Measurements from ENCODE around the gene PAN3. TPM values are rescaled to one million over a fixed set of nuclear protein-coding genes. Genes with fewer than 3 reads are reported as not detected.

Gene PAN3
- total and polyA plus RNA-seq, 8 donors, result 12.4 to 26.4 (median 16.3) TPM

- FAIRE-seq, result no peak
- Histone ChIP-seq H3K27me3 (no peaks in the 10 kb centered on the region), H3K36me3 (no peaks in the 10 kb centered on the region), H3K4me3 (no peak overlapping the region), H3K27ac (no peak overlapping the region), H3K9me3 (no peaks in the 10 kb centered on the region), H3K4me1 (peaks cover 0 to 11% (median 7%) of the 10 kb centered on the region in 3 donors)
- WGBS, 2 donors, result 83 to 94% methylated on average over 1 of the region's 1 CpG
- intact Hi-C loops (cut with DNase I), result no loop called here
- ATAC-seq, result no peak
- TF ChIP-seq, protein P1, sequence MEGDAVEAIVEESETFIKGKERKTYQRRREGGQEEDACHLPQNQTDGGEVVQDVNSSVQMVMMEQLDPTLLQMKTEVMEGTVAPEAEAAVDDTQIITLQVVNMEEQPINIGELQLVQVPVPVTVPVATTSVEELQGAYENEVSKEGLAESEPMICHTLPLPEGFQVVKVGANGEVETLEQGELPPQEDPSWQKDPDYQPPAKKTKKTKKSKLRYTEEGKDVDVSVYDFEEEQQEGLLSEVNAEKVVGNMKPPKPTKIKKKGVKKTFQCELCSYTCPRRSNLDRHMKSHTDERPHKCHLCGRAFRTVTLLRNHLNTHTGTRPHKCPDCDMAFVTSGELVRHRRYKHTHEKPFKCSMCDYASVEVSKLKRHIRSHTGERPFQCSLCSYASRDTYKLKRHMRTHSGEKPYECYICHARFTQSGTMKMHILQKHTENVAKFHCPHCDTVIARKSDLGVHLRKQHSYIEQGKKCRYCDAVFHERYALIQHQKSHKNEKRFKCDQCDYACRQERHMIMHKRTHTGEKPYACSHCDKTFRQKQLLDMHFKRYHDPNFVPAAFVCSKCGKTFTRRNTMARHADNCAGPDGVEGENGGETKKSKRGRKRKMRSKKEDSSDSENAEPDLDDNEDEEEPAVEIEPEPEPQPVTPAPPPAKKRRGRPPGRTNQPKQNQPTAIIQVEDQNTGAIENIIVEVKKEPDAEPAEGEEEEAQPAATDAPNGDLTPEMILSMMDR (IDR thresholded peaks at IDR 0.05), result no peak
- DNase-seq, result no peak
Measured at GRCh38 chr13:28166257-28166656, 27.9 kb downstream of the PAN3 start.

DNA sequence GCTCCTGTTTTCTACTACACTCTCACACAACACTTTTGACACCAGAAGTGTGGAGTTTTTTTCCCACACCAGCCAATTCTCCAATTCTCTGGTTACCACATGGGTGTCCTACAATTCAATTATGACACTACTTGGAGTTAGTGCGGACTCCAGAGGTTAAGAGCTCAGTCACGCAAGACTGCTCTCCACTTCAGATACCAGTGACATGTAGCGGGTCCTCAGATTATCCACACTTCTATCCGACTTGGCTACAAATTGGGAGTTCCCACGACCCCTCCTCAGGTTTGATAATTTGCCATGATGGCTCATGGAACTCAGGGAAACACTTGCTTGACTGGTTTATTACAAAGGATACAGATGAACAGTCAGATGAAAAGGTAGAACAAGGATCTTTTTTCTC lies 32.9 kb downstream of the PAN3 start:
- TF ChIP-seq, protein P1 (IDR thresholded peaks at IDR 0.05), result no peak
- Histone ChIP-seq H3K27me3 (no peaks in the 10 kb centered on the region), H3K4me1 (peaks cover 0 to 8% (median 4%) of the 10 kb centered on the region in 3 donors), H3K36me3 (peaks cover 0 to 5% (median 0%) of the 10 kb centered on the region in 3 donors), H3K9me3 (no peaks in the 10 kb centered on the region), H3K4me3 (no peak overlapping the region), H3K27ac (no peak overlapping the region)
- DNase-seq (no peak), ATAC-seq (no peak), FAIRE-seq (no peak)
- intact Hi-C loops (cut with DNase I), result no loop called here
- 87 to 91% methylated on average over 5 of the region's 5 CpGs for WGBS, 2 donors

DNA sequence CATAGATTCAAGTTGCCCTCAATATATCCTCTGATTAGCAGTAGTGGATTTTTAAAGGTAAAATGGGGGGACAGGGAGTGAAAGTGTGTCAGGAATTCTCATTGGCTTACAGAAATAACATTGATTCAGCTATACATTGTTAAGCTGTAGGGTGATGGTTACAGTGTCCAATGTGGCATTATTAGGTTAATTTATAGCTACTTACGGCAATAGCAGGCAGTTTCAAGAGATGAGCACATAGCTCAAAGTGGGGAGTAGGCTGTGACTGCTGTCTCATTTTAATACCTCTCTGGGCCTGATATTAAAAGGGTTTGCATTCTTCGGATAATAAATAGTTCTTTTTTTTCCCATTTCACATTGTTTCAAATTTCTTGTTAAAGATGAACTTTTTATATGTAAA lies 34.6 kb downstream of the PAN3 start:
- Histone ChIP-seq H3K9me3 (no peaks in the 10 kb centered on the region), H3K4me3 (no peak overlapping the region), H3K27ac (no peak overlapping the region), H3K36me3 (peaks cover 0 to 5% (median 0%) of the 10 kb centered on the region in 3 donors), H3K27me3 (no peaks in the 10 kb centered on the region), H3K4me1 (peaks cover 0 to 8% (median 4%) of the 10 kb centered on the region in 3 donors)
- WGBS, 2 donors, result 48% methylated on average over 2 of the region's 2 CpGs
- ATAC-seq (no peak), FAIRE-seq (no peak), DNase-seq (no peak)
- TF ChIP-seq, protein P1 (IDR thresholded peaks at IDR 0.05), result no peak
- intact Hi-C loops (cut with DNase I), result no loop called here

DNA sequence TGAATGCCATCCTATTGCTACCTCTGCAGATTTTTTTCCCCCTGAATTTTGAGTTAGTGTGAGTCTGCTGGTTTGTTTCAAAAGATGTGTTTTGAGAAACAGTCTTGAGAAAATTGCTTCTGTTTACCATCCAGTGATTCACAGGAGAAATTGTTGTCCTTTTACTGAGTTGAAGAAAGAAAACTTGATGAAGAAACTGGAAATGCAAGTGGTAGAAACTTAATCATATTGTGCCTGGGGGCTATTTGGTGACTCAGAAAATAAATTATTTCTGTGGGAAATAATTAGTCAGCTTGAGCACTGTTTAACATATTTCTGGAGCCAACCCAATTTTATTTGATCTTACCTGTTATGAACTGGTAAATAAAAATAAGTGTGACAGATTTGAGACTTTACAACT lies 35.4 kb downstream of the PAN3 start:
- intact Hi-C loops (cut with DNase I), result no loop called here
- FAIRE-seq, result no peak
- peaks cover 0 to 8% (median 4%) of the 10 kb centered on the region in 3 donors for H3K4me1 ChIP-seq
- no peak overlapping the region for H3K27ac ChIP-seq
- no peak for DNase-seq
- no peaks in the 10 kb centered on the region for H3K9me3 ChIP-seq
- ATAC-seq, result no peak
- H3K27me3 ChIP-seq, result no peaks in the 10 kb centered on the region
- H3K36me3 ChIP-seq, result peaks cover 0 to 6% (median 0%) of the 10 kb centered on the region in 3 donors
- TF ChIP-seq, protein P1 (IDR thresholded peaks at IDR 0.05), result no peak
- no peak overlapping the region for H3K4me3 ChIP-seq

GRCh38 chr13:28177327-28177726 lies 39.0 kb downstream of the PAN3 start:
- ATAC-seq (no peak), DNase-seq (no peak), FAIRE-seq (no peak)
- Histone ChIP-seq H3K27me3 (no peaks in the 10 kb centered on the region), H3K27ac (no peak overlapping the region), H3K36me3 (peaks cover 0 to 11% (median 0%) of the 10 kb centered on the region in 3 donors), H3K9me3 (no peaks in the 10 kb centered on the region), H3K4me3 (no peak overlapping the region), H3K4me1 (peaks cover 0 to 8% (median 4%) of the 10 kb centered on the region in 3 donors)
- TF ChIP-seq, protein P1 (IDR thresholded peaks at IDR 0.05), result no peak
- intact Hi-C loops (cut with DNase I), result no loop called here
